ENCODE data around the gene HIVEP1. TPM values are rescaled to one million over a fixed set of nuclear protein-coding genes. Genes with fewer than 3 reads are reported as not detected.

HIVEP1 gene
- total and polyA plus RNA-seq, 12 donors: 3.4 to 20.9 (median 13.3) TPM

GRCh38 chr6:11968241-11968806 lies 43.8 kb upstream of the HIVEP1 start:
- peaks cover 0 to 21% (median 6%) of the 10 kb centered on the region in 9 donors for H3K4me1 ChIP-seq
- H3K9me3 ChIP-seq: no peaks in the 10 kb centered on the region
- intact Hi-C loops (cut with DNase I): loop anchor here in 1 of 10 donors (5.0 kb wide), 1 partner anchor 39 kb away; no protein-coding TSS in a partner anchor
- no peak for TF ChIP-seq CTCF (IDR thresholded peaks at IDR 0.05)
- H3K36me3 ChIP-seq: no peaks in the 10 kb centered on the region
- H3K27ac ChIP-seq: peak overlapping the region in 5 of 10 donors; percentile 34 to 66 (median 40)
- no peaks in the 10 kb centered on the region for H3K27me3 ChIP-seq
- WGBS, 2 donors: 65 to 68% methylated on average over 3 of the region's 3 CpGs
- ATAC-seq (peak in 1 of 8 donors; percentile 67), DNase-seq (no peak)
- H3K4me3 ChIP-seq: no peak overlapping the region

DNA sequence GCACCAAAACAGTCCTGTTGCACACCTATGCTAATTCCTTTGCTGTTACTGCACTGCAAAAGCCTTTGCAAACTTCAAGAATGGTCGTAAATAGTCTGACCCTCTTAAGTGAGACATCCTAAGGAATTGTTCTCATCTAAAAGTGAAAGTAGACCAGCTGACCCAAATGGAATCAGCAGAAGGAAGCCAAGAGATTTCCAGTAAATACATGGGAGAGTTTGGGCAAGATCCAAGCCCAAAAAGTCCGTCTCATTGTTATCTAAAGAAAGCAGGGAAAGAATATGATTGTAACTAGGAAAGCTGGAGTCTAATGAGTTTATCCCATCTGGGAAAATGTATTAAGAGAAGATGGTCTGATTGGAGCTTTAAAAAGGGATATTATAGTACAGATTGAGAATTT lies 43.0 kb upstream of the HIVEP1 start:
- 26 to 41% methylated on average over 2 of the region's 2 CpGs for whole genome bisulfite sequencing, 2 donors
- no peaks in the 10 kb centered on the region for H3K9me3 ChIP-seq
- peak in 1 of 2 donors; percentile 37 for DNase-seq
- no peak for TF ChIP-seq CTCF (IDR thresholded peaks at IDR 0.05)
- peak overlapping the region in 4 of 10 donors; percentile 4 to 31 (median 14) for H3K4me3 ChIP-seq
- peak in 5 of 8 donors; percentile 33 to 78 (median 47) for ATAC-seq
- no peaks in the 10 kb centered on the region for H3K36me3 ChIP-seq
- no peaks in the 10 kb centered on the region for H3K27me3 ChIP-seq
- peaks cover 0 to 29% (median 8%) of the 10 kb centered on the region in 9 donors for H3K4me1 ChIP-seq
- peak overlapping the region in 5 of 10 donors; percentile 34 to 66 (median 40) for H3K27ac ChIP-seq
- intact Hi-C loops (cut with DNase I): loop anchor here in 1 of 10 donors (5.0 kb wide), 1 partner anchor 38 kb away; no protein-coding TSS in a partner anchor

GRCh38 chr6:11970114-11970513 lies 42.0 kb upstream of the HIVEP1 start:
- TF ChIP-seq CTCF (IDR thresholded peaks at IDR 0.05): no peak
- no peak for DNase-seq
- Histone ChIP-seq H3K27ac (no peak overlapping the region), H3K36me3 (no peaks in the 10 kb centered on the region), H3K4me3 (no peak overlapping the region), H3K27me3 (no peaks in the 10 kb centered on the region), H3K4me1 (peaks cover 0 to 29% (median 11%) of the 10 kb centered on the region in 9 donors), H3K9me3 (no peaks in the 10 kb centered on the region)
- WGBS, 2 donors: 90 to 91% methylated on average over 3 of the region's 3 CpGs
- ATAC-seq: no peak
- intact Hi-C loops (cut with DNase I): no loop called here

DNA sequence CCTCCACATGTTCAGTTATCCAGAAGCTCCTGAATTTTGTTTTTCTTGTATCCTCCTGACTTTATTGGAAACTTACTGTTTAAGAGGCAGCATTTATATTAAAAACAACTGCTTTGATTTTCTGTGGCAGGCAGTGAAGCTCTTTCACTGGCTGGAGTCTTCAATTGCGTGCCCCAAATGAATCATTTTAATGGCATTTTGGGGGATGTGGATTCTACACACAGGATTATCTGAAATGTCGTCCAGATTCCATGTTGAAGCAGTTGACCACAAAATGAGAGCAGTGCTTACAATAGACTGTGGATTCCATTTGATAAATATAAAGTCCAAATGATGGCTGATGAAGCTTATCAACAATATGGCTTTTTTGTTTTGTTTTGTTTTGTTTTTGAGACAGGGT lies 41.0 kb upstream of the HIVEP1 start:
- Histone ChIP-seq H3K4me3 (no peak overlapping the region), H3K27me3 (no peaks in the 10 kb centered on the region), H3K36me3 (no peaks in the 10 kb centered on the region), H3K27ac (no peak overlapping the region), H3K4me1 (peaks cover 0 to 39% (median 11%) of the 10 kb centered on the region in 9 donors), H3K9me3 (no peaks in the 10 kb centered on the region)
- 80 to 82% methylated on average over 2 of the region's 2 CpGs for WGBS, 2 donors
- intact Hi-C loops (cut with DNase I): no loop called here
- no peak for TF ChIP-seq CTCF (IDR thresholded peaks at IDR 0.05)
- ATAC-seq: no peak
- no peak for DNase-seq

Measured in heart right ventricle (tissue), 16 donors.